ENCODE measurements around the gene SKIC2.
A peak's percentile ranks its signal among the peaks of the same experiment; 100 is the strongest.

DNA sequence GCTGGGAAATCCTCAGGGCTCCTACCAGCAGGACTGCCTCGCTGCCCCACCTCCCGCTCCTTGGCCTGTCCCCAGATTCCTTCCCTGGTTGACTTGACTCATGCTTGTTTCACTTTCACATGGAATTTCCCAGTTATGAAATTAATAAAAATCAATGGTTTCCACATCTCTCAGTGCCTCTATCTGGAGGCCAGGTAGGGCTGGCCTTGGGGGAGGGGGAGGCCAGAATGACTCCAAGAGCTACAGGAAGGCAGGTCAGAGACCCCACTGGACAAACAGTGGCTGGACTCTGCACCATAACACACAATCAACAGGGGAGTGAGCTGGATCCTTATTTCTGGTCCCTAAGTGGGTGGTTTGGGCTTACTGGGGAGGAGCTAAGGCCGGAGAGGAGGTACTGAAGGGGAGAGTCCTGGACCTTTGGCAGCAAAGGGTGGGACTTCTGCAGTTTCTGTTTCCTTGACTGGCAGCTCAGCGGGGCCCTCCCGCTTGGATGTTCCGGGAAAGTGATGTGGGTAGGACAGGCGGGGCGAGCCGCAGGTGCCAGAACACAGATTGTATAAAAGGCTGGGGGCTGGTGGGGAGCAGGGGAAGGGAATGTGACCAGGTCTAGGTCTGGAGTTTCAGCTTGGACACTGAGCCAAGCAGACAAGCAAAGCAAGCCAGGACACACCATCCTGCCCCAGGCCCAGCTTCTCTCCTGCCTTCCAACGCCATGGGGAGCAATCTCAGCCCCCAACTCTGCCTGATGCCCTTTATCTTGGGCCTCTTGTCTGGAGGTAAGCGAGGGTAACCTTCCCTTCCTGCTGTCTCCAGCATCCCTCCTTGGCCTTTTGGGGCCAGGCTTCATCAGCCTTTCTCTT lies 13.2 kb upstream of the SKIC2 start, which contains the start of gene CFB:
- TF ChIP-seq, protein P1, sequence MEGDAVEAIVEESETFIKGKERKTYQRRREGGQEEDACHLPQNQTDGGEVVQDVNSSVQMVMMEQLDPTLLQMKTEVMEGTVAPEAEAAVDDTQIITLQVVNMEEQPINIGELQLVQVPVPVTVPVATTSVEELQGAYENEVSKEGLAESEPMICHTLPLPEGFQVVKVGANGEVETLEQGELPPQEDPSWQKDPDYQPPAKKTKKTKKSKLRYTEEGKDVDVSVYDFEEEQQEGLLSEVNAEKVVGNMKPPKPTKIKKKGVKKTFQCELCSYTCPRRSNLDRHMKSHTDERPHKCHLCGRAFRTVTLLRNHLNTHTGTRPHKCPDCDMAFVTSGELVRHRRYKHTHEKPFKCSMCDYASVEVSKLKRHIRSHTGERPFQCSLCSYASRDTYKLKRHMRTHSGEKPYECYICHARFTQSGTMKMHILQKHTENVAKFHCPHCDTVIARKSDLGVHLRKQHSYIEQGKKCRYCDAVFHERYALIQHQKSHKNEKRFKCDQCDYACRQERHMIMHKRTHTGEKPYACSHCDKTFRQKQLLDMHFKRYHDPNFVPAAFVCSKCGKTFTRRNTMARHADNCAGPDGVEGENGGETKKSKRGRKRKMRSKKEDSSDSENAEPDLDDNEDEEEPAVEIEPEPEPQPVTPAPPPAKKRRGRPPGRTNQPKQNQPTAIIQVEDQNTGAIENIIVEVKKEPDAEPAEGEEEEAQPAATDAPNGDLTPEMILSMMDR (IDR thresholded peaks at IDR 0.05), result peak in 1 of 4 experiments; percentile 3
- peak; percentile 75 for TF ChIP-seq POLR2AphosphoS5 (IDR thresholded peaks at IDR 0.05)

Measured in prostate gland (tissue), 2 donors.